SK-N-SH treated with all-trans-retinoic acid at 6 μM for 48 hours (cell line): ENCODE data around the gene SCARB2.

Source experiments
- ISL1 ChIP-seq: fragments of 250-450 bp; sonication (Bioruptor Pico); IDR thresholded peaks from 2 replicates; pipeline ENCODE4 v2.1.2; 2022; ENCODE audit warnings: mild to moderate bottlenecking, moderate library complexity
- PATZ1 ChIP-seq: fragments of 250-450 bp; sonication (Bioruptor Pico); IDR thresholded peaks from 2 replicates; pipeline ENCODE4 v1.8.0; 2020; ENCODE audit warnings: mild to moderate bottlenecking, moderate library complexity, borderline replicate concordance
- RARB ChIP-seq: fragments of 250-450 bp; sonication (Bioruptor Pico); IDR thresholded peaks from 2 replicates; pipeline ENCODE4 v1.8.0; 2021; ENCODE audit warnings: mild to moderate bottlenecking, moderate library complexity
- SNAI2 ChIP-seq: fragments of 250-450 bp; sonication (Bioruptor Pico); IDR thresholded peaks from 2 replicates; pipeline ENCODE4 v1.5.0; 2020; ENCODE audit warnings: mild to moderate bottlenecking, moderate library complexity
- ZFP30 ChIP-seq: fragments of 450-650 bp; formaldehyde crosslinking; IDR thresholded peaks from 2 replicates; pipeline ENCODE4 v1.5.0; 2022; ENCODE audit warnings: mild to moderate bottlenecking, moderate library complexity

GRCh38 chr4:76235407-76235806, 21.8 kb upstream of the SCARB2 start:
- TF ChIP-seq PATZ1 (no peak), ISL1 (no peak), RARB (CRISPR knock-in tag) (no peak), SNAI2 (CRISPR knock-in tag) (no peak), ZFP30 (CRISPR knock-in tag) (no peak)
